WTC11 (cell line): Measurements from ENCODE around the gene FAM135A. TPM values are rescaled to one million over a fixed set of nuclear protein-coding genes. Genes with fewer than 3 reads are reported as not detected.

ENCODE experiments used
- ATAC-seq: fragments of 200-7000 bp; cut with Tn5 transposase; 2 replicates; pipeline ENCODE4 v1.10.0; 2021; ENCODE audit warnings: mild to moderate bottlenecking, moderate library complexity
- CTCF ChIA-PET: fragments of 300-600 bp; sonication (Branson Sonifier 250); formaldehyde crosslinking; loops from one replicate; lab custom pipeline; 2021; ENCODE audit warnings: antibody characterized with exemption; lab: Charles Lee
- POLR2A ChIA-PET: fragments of 350-600 bp; sonication (Branson Sonifier 250); formaldehyde crosslinking; loops from one replicate; lab custom pipeline; 2021; ENCODE audit warnings: antibody characterized with exemption; lab: Charles Lee
- DNase-seq: peaks from one replicate; pipeline ENCODE4 v3.0.0; 2021; ENCODE audit warnings: low spot score
- H3K27ac Mint-ChIP-seq: 2 replicates; pipeline ENCODE4 v1.8.0; 2021; ENCODE audit warnings: mixed read lengths
- H3K27me3 Mint-ChIP-seq: 2 replicates; pipeline ENCODE4 v1.8.0; 2021; ENCODE audit warnings: low read depth, mild to moderate bottlenecking, moderate library complexity, mixed read lengths
- H3K36me3 Mint-ChIP-seq: 2 replicates; pipeline ENCODE4 v1.8.0; 2021; ENCODE audit warnings: mixed read lengths
- H3K4me1 Mint-ChIP-seq: 2 replicates; pipeline ENCODE4 v1.8.0; 2022; ENCODE audit warnings: mixed read lengths
- H3K4me3 Mint-ChIP-seq: 2 replicates; pipeline ENCODE4 v1.8.0; 2021; ENCODE audit warnings: mild to moderate bottlenecking, moderate library complexity, mixed read lengths
- H3K9me3 Mint-ChIP-seq: 2 replicates; pipeline ENCODE4 v1.8.0; 2021; ENCODE audit warnings: mixed read lengths
- CREB1 ChIP-seq: sonication (generic); formaldehyde crosslinking; IDR thresholded peaks from 2 replicates; pipeline ENCODE4 v1.8.0; 2023; ENCODE audit warnings: mild to moderate bottlenecking, missing genetic modification reagents
- EMX1 ChIP-seq: fragments of 250-450 bp; sonication (Bioruptor Pico); IDR thresholded peaks from 2 replicates; pipeline ENCODE4 v1.8.0; 2021; ENCODE audit warnings: mild to moderate bottlenecking
- ETV6 ChIP-seq: sonication (generic); formaldehyde crosslinking; IDR thresholded peaks from 2 replicates; pipeline ENCODE4 v1.8.1; 2022; ENCODE audit warnings: mild to moderate bottlenecking, missing genetic modification reagents
- NFATC4 ChIP-seq: fragments of 250-450 bp; sonication (Bioruptor Pico); IDR thresholded peaks from 2 replicates; pipeline ENCODE4 v1.9.0; 2021; ENCODE audit warnings: mild to moderate bottlenecking
- NFE2L1 ChIP-seq: sonication (generic); formaldehyde crosslinking; IDR thresholded peaks from 2 replicates; pipeline ENCODE4 v1.8.1; 2023; ENCODE audit warnings: missing genetic modification reagents
- SOX15 ChIP-seq: fragments of 250-450 bp; sonication (Bioruptor Pico); IDR thresholded peaks from 2 replicates; pipeline ENCODE4 v1.9.0; 2021; ENCODE audit warnings: mild to moderate bottlenecking
- TEAD1 ChIP-seq: sonication (generic); formaldehyde crosslinking; IDR thresholded peaks from 2 replicates; pipeline ENCODE4 v1.8.0; 2022; ENCODE audit warnings: mild to moderate bottlenecking, missing genetic modification reagents
- TP53 ChIP-seq: sonication (generic); formaldehyde crosslinking; IDR thresholded peaks from 2 replicates; pipeline ENCODE4 v1.8.1; 2023; ENCODE audit warnings: mild to moderate bottlenecking, missing genetic modification reagents
- ZBTB21 ChIP-seq: sonication (generic); formaldehyde crosslinking; IDR thresholded peaks from 2 replicates; pipeline ENCODE4 v1.8.1; 2023; ENCODE audit warnings: mild to moderate bottlenecking, missing genetic modification reagents, borderline replicate concordance
- ZNF138 ChIP-seq: sonication (generic); formaldehyde crosslinking; conservative IDR thresholded peaks from 2 replicates; pipeline ENCODE4 v1.8.1; 2022; ENCODE audit warnings: mild to moderate bottlenecking, moderate library complexity, missing genetic modification reagents
- ZNF219 ChIP-seq: sonication (generic); formaldehyde crosslinking; IDR thresholded peaks from 2 replicates; pipeline ENCODE4 v1.8.0; 2023; ENCODE audit warnings: missing genetic modification reagents, mild to moderate bottlenecking, borderline replicate concordance
- ZNF232 ChIP-seq: sonication (generic); formaldehyde crosslinking; IDR thresholded peaks from 2 replicates; pipeline ENCODE4 v1.8.0; 2022; ENCODE audit warnings: mild to moderate bottlenecking, missing genetic modification reagents
- ZNF317 ChIP-seq: sonication (generic); formaldehyde crosslinking; IDR thresholded peaks from 2 replicates; pipeline ENCODE4 v1.8.1; 2023; ENCODE audit warnings: low read depth, mild to moderate bottlenecking, moderate library complexity, missing genetic modification reagents, borderline replicate concordance
- total RNA-seq: library from RNA; stranded (reverse); gene quantifications from 3 replicates; pipeline ENCODE4 v1.2.3, GENCODE V29; 2021
- TF ChIP-seq, protein P1 (sequence below): sonication (generic); formaldehyde crosslinking; IDR thresholded peaks from 2 replicates; pipeline ENCODE4 v1.8.0; 2022; ENCODE audit warnings: mild to moderate bottlenecking, missing genetic modification reagents
- TF ChIP-seq, protein P2 (sequence below): sonication (generic); formaldehyde crosslinking; IDR thresholded peaks from 2 replicates; pipeline ENCODE4 v1.8.0; 2022; ENCODE audit warnings: mild to moderate bottlenecking, missing genetic modification reagents
- TF ChIP-seq, protein P3 (sequence below): fragments of 250-450 bp; sonication (Bioruptor Pico); IDR thresholded peaks from 2 replicates; pipeline ENCODE4 v1.9.0; 2021; ENCODE audit warnings: moderate library complexity, mild to moderate bottlenecking, inconsistent platforms, borderline replicate concordance
- TF ChIP-seq, protein P4 (sequence below): fragments of 250-450 bp; sonication (Bioruptor Pico); IDR thresholded peaks from 2 replicates; pipeline ENCODE4 v1.9.0; 2021; ENCODE audit warnings: mild to moderate bottlenecking
- TF ChIP-seq, protein P5 (sequence below): sonication (generic); formaldehyde crosslinking; IDR thresholded peaks from 2 replicates; pipeline ENCODE4 v1.8.1; 2022; ENCODE audit warnings: missing genetic modification reagents, borderline replicate concordance
- TF ChIP-seq, protein P6 (sequence below): sonication (generic); formaldehyde crosslinking; IDR thresholded peaks from 2 replicates; pipeline ENCODE4 v1.8.1; 2023; ENCODE audit warnings: mild to moderate bottlenecking, missing genetic modification reagents, moderate library complexity
- TF ChIP-seq, protein P7 (sequence below): fragments of 250-450 bp; sonication (Bioruptor Pico); IDR thresholded peaks from 2 replicates; pipeline ENCODE4 v1.9.0; 2021; ENCODE audit warnings: mild to moderate bottlenecking, borderline replicate concordance

The FAM135A gene
- total RNA-seq, 1 experiment from 2014 or later, result 32.9 TPM

DNA sequence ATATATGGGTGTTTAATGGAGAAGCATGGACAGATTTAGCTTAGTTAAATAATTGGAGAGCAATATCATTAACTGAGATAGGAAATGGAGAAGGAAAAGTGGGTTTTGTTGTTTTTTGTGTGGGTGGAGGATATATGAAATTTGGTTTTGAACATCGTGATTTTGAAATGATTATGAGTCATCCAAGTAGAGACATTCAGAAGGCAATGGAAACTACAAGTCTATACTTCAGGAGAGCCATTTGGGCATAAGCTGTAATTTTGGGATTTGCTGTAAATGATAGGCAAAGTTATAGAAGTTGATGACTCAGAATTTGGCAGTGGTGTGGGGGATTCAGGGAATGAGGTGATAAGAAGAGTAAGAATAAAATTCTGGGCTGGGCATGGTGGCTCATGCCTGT is 27.4 kb upstream of the FAM135A start:
- Mint-ChIP-seq H3K4me1 (peaks cover 7% of the 10 kb centered on the region), H3K27me3 (no peaks in the 10 kb centered on the region), H3K4me3 (no peak overlapping the region), H3K9me3 (no peaks in the 10 kb centered on the region), H3K27ac (no peak overlapping the region), H3K36me3 (no peaks in the 10 kb centered on the region)
- ChIA-PET CTCF (no interaction called here), POLR2A (no interaction called here)
- TF ChIP-seq ZBTB21 (CRISPR knock-in tag), result no peak
- no peak for TF ChIP-seq SOX15 (CRISPR knock-in tag)
- TF ChIP-seq, protein P1, sequence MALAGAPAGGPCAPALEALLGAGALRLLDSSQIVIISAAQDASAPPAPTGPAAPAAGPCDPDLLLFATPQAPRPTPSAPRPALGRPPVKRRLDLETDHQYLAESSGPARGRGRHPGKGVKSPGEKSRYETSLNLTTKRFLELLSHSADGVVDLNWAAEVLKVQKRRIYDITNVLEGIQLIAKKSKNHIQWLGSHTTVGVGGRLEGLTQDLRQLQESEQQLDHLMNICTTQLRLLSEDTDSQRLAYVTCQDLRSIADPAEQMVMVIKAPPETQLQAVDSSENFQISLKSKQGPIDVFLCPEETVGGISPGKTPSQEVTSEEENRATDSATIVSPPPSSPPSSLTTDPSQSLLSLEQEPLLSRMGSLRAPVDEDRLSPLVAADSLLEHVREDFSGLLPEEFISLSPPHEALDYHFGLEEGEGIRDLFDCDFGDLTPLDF (CRISPR knock-in tag), result no peak
- TF ChIP-seq ZNF317, result no peak
- DNase-seq (no peak), ATAC-seq (no peak)

DNA sequence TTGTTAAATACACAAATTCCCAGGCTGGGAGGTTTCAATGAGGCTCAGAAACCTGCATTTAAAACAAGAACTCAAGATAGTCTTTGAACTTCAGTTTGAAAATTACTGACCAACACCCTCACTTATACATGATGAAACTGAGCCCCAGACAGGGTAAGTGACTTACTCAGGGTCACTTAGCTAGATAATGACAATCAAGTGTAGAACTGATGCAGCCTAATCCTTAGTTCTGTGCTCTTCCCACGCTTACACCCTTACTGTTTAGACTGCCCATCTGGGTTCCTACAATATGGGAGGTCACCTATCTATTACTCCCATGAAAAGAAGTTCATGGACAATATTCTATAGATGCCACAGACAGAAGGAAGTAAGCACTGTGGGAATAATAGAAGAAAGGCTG is 24.5 kb upstream of the FAM135A start:
- Mint-ChIP-seq H3K27ac (no peak overlapping the region), H3K4me3 (no peak overlapping the region), H3K36me3 (no peaks in the 10 kb centered on the region), H3K9me3 (peaks cover 3% of the 10 kb centered on the region), H3K27me3 (no peaks in the 10 kb centered on the region), H3K4me1 (peaks cover 3% of the 10 kb centered on the region; the same call in 1 of the 2 replicates)
- ChIA-PET CTCF (interaction anchor here (1.3 kb wide), 1 partner anchor 20 kb away, joined by 4 read pairs; no protein-coding TSS in a partner anchor), POLR2A (no interaction called here)
- DNase-seq, result no peak
- no peak for ATAC-seq
- no peak for TF ChIP-seq TP53 (CRISPR knock-in tag)
- no peak for TF ChIP-seq CREB1 (CRISPR knock-in tag)
- TF ChIP-seq, protein P2, sequence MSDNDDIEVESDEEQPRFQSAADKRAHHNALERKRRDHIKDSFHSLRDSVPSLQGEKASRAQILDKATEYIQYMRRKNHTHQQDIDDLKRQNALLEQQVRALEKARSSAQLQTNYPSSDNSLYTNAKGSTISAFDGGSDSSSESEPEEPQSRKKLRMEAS (CRISPR knock-in tag), result no peak
- TF ChIP-seq, protein P3, sequence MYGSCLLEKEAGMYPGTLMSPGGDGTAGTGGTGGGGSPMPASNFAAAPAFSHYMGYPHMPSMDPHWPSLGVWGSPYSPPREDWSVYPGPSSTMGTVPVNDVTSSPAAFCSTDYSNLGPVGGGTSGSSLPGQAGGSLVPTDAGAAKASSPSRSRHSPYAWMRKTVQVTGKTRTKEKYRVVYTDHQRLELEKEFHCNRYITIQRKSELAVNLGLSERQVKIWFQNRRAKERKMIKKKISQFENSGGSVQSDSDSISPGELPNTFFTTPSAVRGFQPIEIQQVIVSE (CRISPR knock-in tag), result no peak
- TF ChIP-seq ZNF317, result no peak
- TF ChIP-seq, protein P4, sequence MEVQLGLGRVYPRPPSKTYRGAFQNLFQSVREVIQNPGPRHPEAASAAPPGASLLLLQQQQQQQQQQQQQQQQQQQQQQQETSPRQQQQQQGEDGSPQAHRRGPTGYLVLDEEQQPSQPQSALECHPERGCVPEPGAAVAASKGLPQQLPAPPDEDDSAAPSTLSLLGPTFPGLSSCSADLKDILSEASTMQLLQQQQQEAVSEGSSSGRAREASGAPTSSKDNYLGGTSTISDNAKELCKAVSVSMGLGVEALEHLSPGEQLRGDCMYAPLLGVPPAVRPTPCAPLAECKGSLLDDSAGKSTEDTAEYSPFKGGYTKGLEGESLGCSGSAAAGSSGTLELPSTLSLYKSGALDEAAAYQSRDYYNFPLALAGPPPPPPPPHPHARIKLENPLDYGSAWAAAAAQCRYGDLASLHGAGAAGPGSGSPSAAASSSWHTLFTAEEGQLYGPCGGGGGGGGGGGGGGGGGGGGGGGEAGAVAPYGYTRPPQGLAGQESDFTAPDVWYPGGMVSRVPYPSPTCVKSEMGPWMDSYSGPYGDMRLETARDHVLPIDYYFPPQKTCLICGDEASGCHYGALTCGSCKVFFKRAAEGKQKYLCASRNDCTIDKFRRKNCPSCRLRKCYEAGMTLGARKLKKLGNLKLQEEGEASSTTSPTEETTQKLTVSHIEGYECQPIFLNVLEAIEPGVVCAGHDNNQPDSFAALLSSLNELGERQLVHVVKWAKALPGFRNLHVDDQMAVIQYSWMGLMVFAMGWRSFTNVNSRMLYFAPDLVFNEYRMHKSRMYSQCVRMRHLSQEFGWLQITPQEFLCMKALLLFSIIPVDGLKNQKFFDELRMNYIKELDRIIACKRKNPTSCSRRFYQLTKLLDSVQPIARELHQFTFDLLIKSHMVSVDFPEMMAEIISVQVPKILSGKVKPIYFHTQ (CRISPR knock-in tag), result no peak
- no peak for TF ChIP-seq ZNF232 (CRISPR knock-in tag)
- TF ChIP-seq NFE2L1 (CRISPR knock-in tag), result no peak
- no peak for TF ChIP-seq ETV6 (CRISPR knock-in tag)
- no peak for TF ChIP-seq EMX1 (CRISPR knock-in tag)
- TF ChIP-seq ZNF138 (CRISPR knock-in tag), result no peak
- TF ChIP-seq, protein P5, sequence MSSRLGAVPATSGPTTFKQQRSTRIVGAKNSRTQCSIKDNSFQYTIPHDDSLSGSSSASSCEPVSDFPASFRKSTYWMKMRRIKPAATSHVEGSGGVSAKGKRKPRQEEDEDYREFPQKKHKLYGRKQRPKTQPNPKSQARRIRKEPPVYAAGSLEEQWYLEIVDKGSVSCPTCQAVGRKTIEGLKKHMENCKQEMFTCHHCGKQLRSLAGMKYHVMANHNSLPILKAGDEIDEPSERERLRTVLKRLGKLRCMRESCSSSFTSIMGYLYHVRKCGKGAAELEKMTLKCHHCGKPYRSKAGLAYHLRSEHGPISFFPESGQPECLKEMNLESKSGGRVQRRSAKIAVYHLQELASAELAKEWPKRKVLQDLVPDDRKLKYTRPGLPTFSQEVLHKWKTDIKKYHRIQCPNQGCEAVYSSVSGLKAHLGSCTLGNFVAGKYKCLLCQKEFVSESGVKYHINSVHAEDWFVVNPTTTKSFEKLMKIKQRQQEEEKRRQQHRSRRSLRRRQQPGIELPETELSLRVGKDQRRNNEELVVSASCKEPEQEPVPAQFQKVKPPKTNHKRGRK (CRISPR knock-in tag), result no peak
- TF ChIP-seq, protein P6, sequence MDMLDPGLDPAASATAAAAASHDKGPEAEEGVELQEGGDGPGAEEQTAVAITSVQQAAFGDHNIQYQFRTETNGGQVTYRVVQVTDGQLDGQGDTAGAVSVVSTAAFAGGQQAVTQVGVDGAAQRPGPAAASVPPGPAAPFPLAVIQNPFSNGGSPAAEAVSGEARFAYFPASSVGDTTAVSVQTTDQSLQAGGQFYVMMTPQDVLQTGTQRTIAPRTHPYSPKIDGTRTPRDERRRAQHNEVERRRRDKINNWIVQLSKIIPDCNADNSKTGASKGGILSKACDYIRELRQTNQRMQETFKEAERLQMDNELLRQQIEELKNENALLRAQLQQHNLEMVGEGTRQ (CRISPR knock-in tag), result no peak
- TF ChIP-seq ZBTB21 (CRISPR knock-in tag), result no peak
- TF ChIP-seq TEAD1 (CRISPR knock-in tag), result no peak
- TF ChIP-seq, protein P7, sequence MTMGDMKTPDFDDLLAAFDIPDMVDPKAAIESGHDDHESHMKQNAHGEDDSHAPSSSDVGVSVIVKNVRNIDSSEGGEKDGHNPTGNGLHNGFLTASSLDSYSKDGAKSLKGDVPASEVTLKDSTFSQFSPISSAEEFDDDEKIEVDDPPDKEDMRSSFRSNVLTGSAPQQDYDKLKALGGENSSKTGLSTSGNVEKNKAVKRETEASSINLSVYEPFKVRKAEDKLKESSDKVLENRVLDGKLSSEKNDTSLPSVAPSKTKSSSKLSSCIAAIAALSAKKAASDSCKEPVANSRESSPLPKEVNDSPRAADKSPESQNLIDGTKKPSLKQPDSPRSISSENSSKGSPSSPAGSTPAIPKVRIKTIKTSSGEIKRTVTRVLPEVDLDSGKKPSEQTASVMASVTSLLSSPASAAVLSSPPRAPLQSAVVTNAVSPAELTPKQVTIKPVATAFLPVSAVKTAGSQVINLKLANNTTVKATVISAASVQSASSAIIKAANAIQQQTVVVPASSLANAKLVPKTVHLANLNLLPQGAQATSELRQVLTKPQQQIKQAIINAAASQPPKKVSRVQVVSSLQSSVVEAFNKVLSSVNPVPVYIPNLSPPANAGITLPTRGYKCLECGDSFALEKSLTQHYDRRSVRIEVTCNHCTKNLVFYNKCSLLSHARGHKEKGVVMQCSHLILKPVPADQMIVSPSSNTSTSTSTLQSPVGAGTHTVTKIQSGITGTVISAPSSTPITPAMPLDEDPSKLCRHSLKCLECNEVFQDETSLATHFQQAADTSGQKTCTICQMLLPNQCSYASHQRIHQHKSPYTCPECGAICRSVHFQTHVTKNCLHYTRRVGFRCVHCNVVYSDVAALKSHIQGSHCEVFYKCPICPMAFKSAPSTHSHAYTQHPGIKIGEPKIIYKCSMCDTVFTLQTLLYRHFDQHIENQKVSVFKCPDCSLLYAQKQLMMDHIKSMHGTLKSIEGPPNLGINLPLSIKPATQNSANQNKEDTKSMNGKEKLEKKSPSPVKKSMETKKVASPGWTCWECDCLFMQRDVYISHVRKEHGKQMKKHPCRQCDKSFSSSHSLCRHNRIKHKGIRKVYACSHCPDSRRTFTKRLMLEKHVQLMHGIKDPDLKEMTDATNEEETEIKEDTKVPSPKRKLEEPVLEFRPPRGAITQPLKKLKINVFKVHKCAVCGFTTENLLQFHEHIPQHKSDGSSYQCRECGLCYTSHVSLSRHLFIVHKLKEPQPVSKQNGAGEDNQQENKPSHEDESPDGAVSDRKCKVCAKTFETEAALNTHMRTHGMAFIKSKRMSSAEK (CRISPR knock-in tag), result no peak
- no peak for TF ChIP-seq ZNF219
- no peak for TF ChIP-seq NFATC4 (CRISPR knock-in tag)
